A673 (cell line): Measurements from ENCODE around the gene SEMA5A. TPM values are rescaled to one million over a fixed set of nuclear protein-coding genes. Genes with fewer than 3 reads are reported as not detected.

Experiments
- BruUV-seq: library from RNA; stranded (reverse); fragments of 400-500 nt; replicated peaks from 2 replicates; lab custom pipeline; 2021; lab: Mats Ljungman, UMichigan
- CTCF ChIA-PET: fragments of 300-600 bp; sonication (Branson Sonifier 250); formaldehyde crosslinking; loops from one replicate; lab custom pipeline; 2022; ENCODE audit warnings: antibody characterized with exemption; lab: Charles Lee
- POLR2A ChIA-PET: fragments of 300-600 bp; sonication (Branson Sonifier 250); formaldehyde crosslinking; loops from one replicate; lab custom pipeline; 2022; ENCODE audit warnings: antibody characterized with exemption; ENCODE audit not compliant: low non-redundant PET; lab: Charles Lee
- DNase-seq: peaks from one replicate; pipeline ENCODE4 v3.0.0-alpha.2; 2015; ENCODE audit warnings: low spot score
- H3K27ac ChIP-seq: fragments of 200-600 bp; sonication (generic); 2 replicates; pipeline ENCODE4 v1.5.1; 2016; ENCODE audit warnings: mixed run types, low read depth, mild to moderate bottlenecking, mixed read lengths, antibody characterized with exemption, low read length; ENCODE audit not compliant: poor library complexity, severe bottlenecking
- H3K27me3 ChIP-seq: fragments of 200-600 bp; sonication (generic); replicated peaks from 2 replicates; pipeline ENCODE4 v1.6.1; 2017; ENCODE audit warnings: mixed run types, low read depth, mild to moderate bottlenecking, mixed read lengths, antibody characterized with exemption, low read length; ENCODE audit not compliant: insufficient read depth, poor library complexity
- H3K36me3 ChIP-seq: fragments of 200-600 bp; sonication (generic); 2 replicates; pipeline ENCODE4 v1.6.1; 2016; ENCODE audit warnings: mixed run types, mild to moderate bottlenecking, mixed read lengths, antibody characterized with exemption, low read length; ENCODE audit not compliant: insufficient read depth, poor library complexity, severe bottlenecking
- H3K4me1 ChIP-seq: fragments of 200-600 bp; sonication (generic); 2 replicates; pipeline ENCODE4 v1.6.1; 2017; ENCODE audit warnings: mixed run types, mild to moderate bottlenecking, mixed read lengths, antibody characterized with exemption, low read length; ENCODE audit not compliant: insufficient read depth, poor library complexity, severe bottlenecking
- H3K4me3 ChIP-seq: fragments of 200-600 bp; sonication (generic); 2 replicates; pipeline ENCODE4 v1.5.1; 2016; ENCODE audit warnings: low read depth, mixed run types, mild to moderate bottlenecking, mixed read lengths, low read length; ENCODE audit not compliant: poor library complexity, severe bottlenecking
- H3K9me3 ChIP-seq: fragments of 200-600 bp; sonication (generic); 2 replicates; pipeline ENCODE4 v1.6.1; 2016; ENCODE audit warnings: mixed run types, low read depth, mild to moderate bottlenecking, mixed read lengths, antibody characterized with exemption, low read length; ENCODE audit not compliant: poor library complexity, severe bottlenecking
- CTCF ChIP-seq: fragments of 300-800, 200-600 bp; sonication (generic); conservative IDR thresholded peaks from 2 replicates; pipeline ENCODE4 v1.5.1; 2017; ENCODE audit warnings: low read depth, mild to moderate bottlenecking, antibody characterized with exemption, low read length, moderate library complexity, mixed read lengths
- EZH2 ChIP-seq: fragments of 200-600 bp; sonication (generic); IDR thresholded peaks from 2 replicates; pipeline ENCODE4 v1.6.1; 2017; ENCODE audit warnings: borderline replicate concordance, low read depth, mild to moderate bottlenecking, mixed read lengths, antibody characterized with exemption, low read length; ENCODE audit not compliant: poor library complexity, severe bottlenecking
- intact Hi-C: fragments of 100-400 bp; cut with micrococcal nuclease; formaldehyde crosslinking; loops from one replicate; pipeline ENCODE4 v1.10.0; 2022; ENCODE audit not compliant: unreplicated experiment
- total RNA-seq: library from RNA; stranded (reverse); gene quantifications from 2 replicates; pipeline ENCODE4 v1.2.3, GENCODE V29; 2021

Gene SEMA5A
- total RNA-seq, 1 experiment from 2014 or later = 0.17 TPM

GRCh38 chr5:9482381-9482780, 63.5 kb downstream of the SEMA5A start:
- no peaks in the 10 kb centered on the region for H3K27me3 ChIP-seq
- no peak for DNase-seq
- no peak overlapping the region for H3K27ac ChIP-seq
- no TSS peak for BruUV-seq
- H3K9me3 ChIP-seq = no peaks in the 10 kb centered on the region
- H3K4me1 ChIP-seq = no peaks in the 10 kb centered on the region
- ChIA-PET CTCF (interaction anchor here (0.5 kb wide), 1 partner anchor 54 kb away, joined by 3 read pairs; no protein-coding TSS in a partner anchor), POLR2A (no interaction called here)
- no peak for TF ChIP-seq EZH2
- TF ChIP-seq CTCF = no peak
- no peaks in the 10 kb centered on the region for H3K36me3 ChIP-seq
- intact Hi-C loops = no loop called here
- no peak overlapping the region for H3K4me3 ChIP-seq

GRCh38 chr5:9480499-9480898, 65.4 kb downstream of the SEMA5A start:
- no TSS peak for BruUV-seq
- ChIA-PET CTCF (no interaction called here), POLR2A (no interaction called here)
- intact Hi-C loops = no loop called here
- DNase-seq = no peak
- TF ChIP-seq CTCF (no peak), EZH2 (no peak)
- Histone ChIP-seq H3K9me3 (peaks cover 4% of the 10 kb centered on the region), H3K36me3 (no peaks in the 10 kb centered on the region), H3K4me1 (no peaks in the 10 kb centered on the region), H3K4me3 (no peak overlapping the region), H3K27me3 (no peaks in the 10 kb centered on the region), H3K27ac (no peak overlapping the region)

GRCh38 chr5:9479990-9480389, 65.9 kb downstream of the SEMA5A start:
- Histone ChIP-seq H3K9me3 (peaks cover 4% of the 10 kb centered on the region), H3K4me3 (no peak overlapping the region), H3K4me1 (no peaks in the 10 kb centered on the region), H3K36me3 (no peaks in the 10 kb centered on the region), H3K27ac (no peak overlapping the region), H3K27me3 (no peaks in the 10 kb centered on the region)
- DNase-seq = no peak
- TF ChIP-seq EZH2 = no peak
- no peak for TF ChIP-seq CTCF
- BruUV-seq = no TSS peak
- POLR2A ChIA-PET = no interaction called here
- intact Hi-C loops = no loop called here
- CTCF ChIA-PET = no interaction called here
